IMR-90 (cell line): ENCODE data around the gene NOS3. TPM values are rescaled to one million over a fixed set of nuclear protein-coding genes. Genes with fewer than 3 reads are reported as not detected.

Source experiments
- ATAC-seq: fragments of 200-7000 bp; cut with Tn5 transposase; 2 replicates; pipeline ENCODE4 v1.9.1; 2020; ENCODE audit warnings: low read depth, mild to moderate bottlenecking, moderate library complexity
- BruUV-seq: library from RNA; stranded (reverse); fragments of 400-500 nt; replicated peaks from 2 replicates; lab custom pipeline; 2021; lab: Mats Ljungman, UMichigan
- CTCF ChIA-PET: fragments of 300-600 bp; formaldehyde crosslinking; extraction: SDS; loops from one replicate; lab custom pipeline; 2021; ENCODE audit warnings: antibody characterized with exemption; lab: Yijun Ruan, JAX
- POLR2A ChIA-PET: fragments of 300-600 bp; sonication (Branson Sonifier 250); formaldehyde crosslinking; loops from one replicate; lab custom pipeline; 2022; ENCODE audit warnings: antibody characterized with exemption; ENCODE audit not compliant: unreplicated experiment; lab: Charles Lee
- DNase-seq: peaks from one replicate; pipeline ENCODE4 v3.0.0; 2013
- H2AFZ ChIP-seq: replicated peaks from 2 replicates; pipeline ENCODE3; 2013; ENCODE audit warnings: low read length, mild to moderate bottlenecking; ENCODE audit not compliant: poor library complexity
- H2AK5ac ChIP-seq: 2 replicates; pipeline ENCODE4 v1.6.1; 2013; ENCODE audit warnings: low read depth, low read length, inconsistent platforms
- H2AK9ac ChIP-seq: replicated peaks from 2 replicates; pipeline ENCODE3; 2013; ENCODE audit warnings: mild to moderate bottlenecking, low read depth, low read length, moderate library complexity; ENCODE audit not compliant: poor library complexity
- H2BK120ac ChIP-seq: 2 replicates; pipeline ENCODE4 v1.6.1; 2013; ENCODE audit warnings: low read depth, low read length, inconsistent platforms
- H2BK15ac ChIP-seq: 3 replicates; pipeline ENCODE4 v1.6.1; 2013; ENCODE audit warnings: low read depth, low read length, inconsistent platforms
- H2BK20ac ChIP-seq: 2 replicates; pipeline ENCODE4 v1.6.1; 2013; ENCODE audit warnings: low read depth, mild to moderate bottlenecking, inconsistent platforms, low read length, moderate library complexity
- H2BK5ac ChIP-seq: 2 replicates; pipeline ENCODE4 v1.6.1; 2013; ENCODE audit warnings: mild to moderate bottlenecking, low read depth, low read length, inconsistent platforms; ENCODE audit not compliant: poor library complexity, severe bottlenecking
- H3K14ac ChIP-seq: replicated peaks from 2 replicates; pipeline ENCODE4 v1.6.1; 2013; ENCODE audit warnings: low read depth, low read length, inconsistent platforms
- H3K18ac ChIP-seq: 2 replicates; pipeline ENCODE4 v1.6.1; 2013; ENCODE audit warnings: low read depth, low read length, control low read depth
- H3K23ac ChIP-seq: 2 replicates; pipeline ENCODE4 v1.6.1; 2013; ENCODE audit warnings: low read depth, low read length, inconsistent platforms
- H3K27ac ChIP-seq: 2 replicates; pipeline ENCODE4 v1.5.1; 2013; ENCODE audit warnings: mild to moderate bottlenecking, control low read depth, low read length; ENCODE audit not compliant: insufficient read depth
- H3K27me3 ChIP-seq: 2 replicates; pipeline ENCODE4 v1.6.1; 2013; ENCODE audit warnings: low read length; ENCODE audit not compliant: control insufficient read depth, insufficient read depth
- H3K36me3 ChIP-seq: 2 replicates; pipeline ENCODE4 v1.6.1; 2013; ENCODE audit warnings: low read length, mixed read lengths; ENCODE audit not compliant: control insufficient read depth, insufficient read depth
- H3K4ac ChIP-seq: 2 replicates; pipeline ENCODE4 v1.6.1; 2013; ENCODE audit warnings: low read depth, low read length, inconsistent platforms
- H3K4me1 ChIP-seq: 2 replicates; pipeline ENCODE4 v1.6.1; 2013; ENCODE audit warnings: low read length, mixed read lengths; ENCODE audit not compliant: control insufficient read depth, insufficient read depth
- H3K4me2 ChIP-seq: 2 replicates; pipeline ENCODE4 v1.6.1; 2013; ENCODE audit warnings: low read depth, mild to moderate bottlenecking, control low read depth, low read length, moderate library complexity
- H3K4me3 ChIP-seq: 2 replicates; pipeline ENCODE4 v1.5.1; 2013; ENCODE audit warnings: low read depth, mild to moderate bottlenecking, control low read depth, low read length, moderate library complexity; ENCODE audit not compliant: insufficient read depth
- H3K56ac ChIP-seq: 2 replicates; pipeline ENCODE4 v1.6.1; 2013; ENCODE audit warnings: low read length, inconsistent platforms; ENCODE audit not compliant: insufficient read depth; ENCODE audit errors: extremely low read depth
- H3K79me1 ChIP-seq, 2 experiments: 2 replicates each; pipeline ENCODE4 v1.6.1; 2013; ENCODE audit warnings: low read length in 2 of 2, inconsistent platforms in 1 of 2, low read depth in 1 of 2
- H3K9ac ChIP-seq: 2 replicates; pipeline ENCODE4 v1.6.1; 2013; ENCODE audit warnings: low read depth, low read length, control low read depth
- H3K9me1 ChIP-seq: 2 replicates; pipeline ENCODE4 v1.6.1; 2013; ENCODE audit warnings: low read length, inconsistent platforms; ENCODE audit not compliant: insufficient read depth
- H3K9me3 ChIP-seq: 2 replicates; pipeline ENCODE4 v1.6.1; 2013; ENCODE audit warnings: low read length; ENCODE audit not compliant: control insufficient read depth, insufficient read depth
- H4K20me1 ChIP-seq: 2 replicates; pipeline ENCODE4 v1.6.1; 2013; ENCODE audit warnings: low read length, inconsistent platforms; ENCODE audit not compliant: insufficient read depth
- H4K5ac ChIP-seq: 2 replicates; pipeline ENCODE4 v1.6.1; 2013; ENCODE audit warnings: mild to moderate bottlenecking, low read depth, low read length, control low read depth
- H4K8ac ChIP-seq, 2 experiments: 2 replicates each; pipeline ENCODE4 v1.6.1; 2013; ENCODE audit warnings: low read depth in 2 of 2, low read length in 2 of 2, control low read depth in 1 of 2, inconsistent platforms in 1 of 2
- H4K91ac ChIP-seq: 2 replicates; pipeline ENCODE4 v1.6.1; 2013; ENCODE audit warnings: low read depth, low read length, inconsistent platforms; ENCODE audit not compliant: insufficient read depth
- BHLHE40 ChIP-seq: fragments of 150-350 bp; IDR thresholded peaks from 2 replicates; pipeline ENCODE4 v1.6.1; 2016; ENCODE audit warnings: mild to moderate bottlenecking, low read depth, low read length
- CTCF ChIP-seq: conservative IDR thresholded peaks from 2 replicates; pipeline ENCODE4 v1.5.1; 2012; ENCODE audit warnings: mild to moderate bottlenecking, low read depth, low read length, improper control_type of control experiment
- WGBS, 2 experiments: methylation state at CpG; one replicate each; pipeline versions ENCODE4 v1.1.5 to v1.1.7; 2013; ENCODE audit warnings: missing lambda C conversion rate in 2 of 2; ENCODE audit not compliant: insufficient read length in 1 of 2; ENCODE audit errors: extremely low coverage in 2 of 2; 5-methylcytosine and 5-hydroxymethylcytosine counted together
- dilution Hi-C: fragments of 300-500 bp; cut with HindIII; formaldehyde crosslinking; loops from one replicate; pipeline ENCODE4 v1.14.3; 2018; ENCODE audit warnings: low sequenced_read_pairs; ENCODE audit not compliant: unreplicated experiment
- in situ Hi-C: fragments of 300-500 bp; cut with MboI; formaldehyde crosslinking; loops from 3 replicates; pipeline ENCODE4 v1.14.3; 2019; ENCODE audit warnings: low sequenced_read_pairs, inconsistent platforms, mixed read lengths
- intact Hi-C: fragments of 100-400 bp; cut with micrococcal nuclease; formaldehyde crosslinking; loops from 2 replicates; pipeline ENCODE4 v1.10.0; 2022
- polyA plus RNA-seq, 3 experiments: library from polyadenylated mRNA; depleted of rRNA; stranded (reverse); fragments of >200 nt; gene quantifications; 2 replicates each; pipeline ENCODE4 v1.2.3, GENCODE V29; 2012; ENCODE audit warnings: low replicate concordance in 1 of 3
- total RNA-seq: library from RNA; depleted of rRNA; stranded (reverse); fragments of >200 nt; gene quantifications from 2 replicates; pipeline ENCODE4 v1.2.3, GENCODE V29; 2012

The NOS3 gene
- total and polyA plus RNA-seq, 2 of the 4 experiments (the other 2 are of a cell fraction) = 0.72 to 2.0 TPM

- POLR2A ChIA-PET = no interaction called here
- Histone ChIP-seq H2AFZ (no peak overlapping the region), H3K9me1 (no peaks in the 10 kb centered on the region), H3K9me3 (no peaks in the 10 kb centered on the region), H3K36me3 (no peaks in the 10 kb centered on the region; the same call in 1 of the 2 replicates), H3K79me1 (no peaks in the 10 kb centered on the region), H3K4me3 (no peak overlapping the region), H4K20me1 (no peaks in the 10 kb centered on the region; the same call in 1 of the 2 replicates), H2BK120ac (no peak overlapping the region), H4K8ac (no peak overlapping the region), H3K23ac (no peak overlapping the region), H4K91ac (no peak overlapping the region), H2BK20ac (no peak overlapping the region), H2AK9ac (no peak overlapping the region), H2BK15ac (no peak overlapping the region), H3K18ac (no peak overlapping the region), H4K5ac (no peak overlapping the region), H3K14ac (no peak overlapping the region), H3K27ac (no peak overlapping the region), H3K4me2 (no peak overlapping the region), H3K27me3 (peaks cover 22% of the 10 kb centered on the region), H3K9ac (no peak overlapping the region), H3K4ac (no peak overlapping the region), H3K56ac (no peak overlapping the region), H2BK5ac (no peak overlapping the region), H3K4me1 (peaks cover 17% of the 10 kb centered on the region; the same call in 1 of the 2 replicates), H2AK5ac (no peak overlapping the region)
- WGBS, 2 experiments = no CpG with 5 or more reads among the region's 1 CpG
- dilution Hi-C loops (no loop called here), in situ Hi-C loops (no loop called here), intact Hi-C loops (no loop called here)
- peak; percentile 20; the same call in 1 of the 2 replicates for TF ChIP-seq CTCF
- no peak for TF ChIP-seq BHLHE40
- ATAC-seq = no peak
- no TSS peak for BruUV-seq
- DNase-seq = no peak
- CTCF ChIA-PET = interaction anchor here (0.9 kb wide), 1 partner anchor 23 kb away, joined by 3 read pairs; no protein-coding TSS in a partner anchor
Measured at GRCh38 chr7:150966002-150966401, 24.8 kb upstream of the NOS3 start.
